ENCODE data around the gene ENTPD8. TPM values are rescaled to one million over a fixed set of nuclear protein-coding genes. Genes with fewer than 3 reads are reported as not detected.

ENTPD8 gene
- total RNA-seq, 1 experiment from 2014 or later, result 0.77 TPM

GRCh38 chr9:137477778-137478612 is 36.8 kb upstream of the ENTPD8 start:
- Histone ChIP-seq H3K14ac (ENCODE audit: insufficient read depth, low read length) (no peak overlapping the region), H2BK5ac (ENCODE audit: insufficient read length, low read length) (no peak overlapping the region), H3T11ph (ENCODE audit: low read length) (no peak overlapping the region), H3K9me3 (ENCODE audit: control insufficient read depth, low read depth, low read length) (peaks cover 3% of the 10 kb centered on the region), H3K27ac (ENCODE audit: insufficient read length, low read depth, low read length) (no peak overlapping the region), H4K8ac (replicated peaks; ENCODE audit: insufficient read length, low read depth, low read length) (no peak overlapping the region), H2BK15ac (ENCODE audit: low read depth, low read length) (no peak overlapping the region), H4K5ac (ENCODE audit: insufficient read length, low read depth, low read length) (no peak overlapping the region), H2AFZ (ENCODE audit: low read length) (no peak overlapping the region), H2BK20ac (ENCODE audit: low read depth, low read length, poor library complexity, severe bottlenecking) (no peak overlapping the region), H3K27me3 (ENCODE audit: insufficient read depth, low read length) (no peaks in the 10 kb centered on the region), H3K79me1 (ENCODE audit: insufficient read depth, low read depth, low read length, poor library complexity, severe bottlenecking) (no peaks in the 10 kb centered on the region), H4K91ac (ENCODE audit: insufficient read length, low read depth, low read length) (no peak overlapping the region), H2AK5ac (ENCODE audit: insufficient read length, low read length) (no peak overlapping the region), H2BK12ac (ENCODE audit: insufficient read length, low read depth, low read length) (no peak overlapping the region), H3K56ac (ENCODE audit: insufficient read length, low read depth, low read length) (no peak overlapping the region), H3K9ac (ENCODE audit: extremely low read depth, insufficient read length, low read length) (no peak overlapping the region), H3K23me2 (ENCODE audit: insufficient read length, low read depth, low read length, poor library complexity, severe bottlenecking) (no peaks in the 10 kb centered on the region), H3K4me2 (ENCODE audit: insufficient read depth, insufficient read length, low read length) (no peak overlapping the region), H2BK120ac (ENCODE audit: low read depth, low read length, poor library complexity, severe bottlenecking) (no peak overlapping the region), H3K79me2 (ENCODE audit: insufficient read depth, low read length) (no peaks in the 10 kb centered on the region), H3K18ac (ENCODE audit: insufficient read length, low read depth, low read length) (no peak overlapping the region), H3K4me1 (ENCODE audit: insufficient read depth, low read length) (no peaks in the 10 kb centered on the region), H4K20me1 (ENCODE audit: control insufficient read depth, insufficient read depth, insufficient read length) (no peaks in the 10 kb centered on the region), H3K4ac (ENCODE audit: low read depth, low read length) (no peak overlapping the region), H3K23ac (ENCODE audit: insufficient read length, low read depth, low read length) (no peak overlapping the region)
- peaks cover 0 to 12% (median 6%) of the 10 kb centered on the region in 3 experiments; a peak in 4 of 7 replicates for H3K36me3 Mint-ChIP-seq (ENCODE audit: insufficient read depth in 1 of 3, low read depth in 3 of 3)
- H3K27me3 Mint-ChIP-seq (ENCODE audit: low read depth), result peaks cover 19% of the 10 kb centered on the region
- DNase-seq, result no peak
- H3K4me1 Mint-ChIP-seq, result peaks cover 4 to 5% of the 10 kb centered on the region in 2 experiments; a peak in 3 of 4 replicates
- no CpG with 5 or more reads among the region's 29 CpGs for WGBS (ENCODE audit: extremely low coverage, insufficient read length, low lambda C conversion rate)
- TF ChIP-seq CTCF (conservative IDR thresholded peaks at IDR 0.05), result no peak
- peaks cover 24 to 25% of the 10 kb centered on the region in 2 experiments for H3K9me3 Mint-ChIP-seq
- no peak overlapping the region for H3K4me3 Mint-ChIP-seq
- no peak overlapping the region for H3K27ac Mint-ChIP-seq

Data from H9 (cell line).